Nephron (organoid): ENCODE data around the gene RAB37.

Experiments used
- H3K27ac Mint-ChIP-seq, 3 experiments: 2 replicates each; pipeline ENCODE4 v1.8.0; 2020; ENCODE audit warnings: mixed read lengths in 3 of 3, mild to moderate bottlenecking in 2 of 3, moderate library complexity in 1 of 3
- H3K27me3 Mint-ChIP-seq: 2 replicates; pipeline ENCODE4 v1.8.0; 2021; ENCODE audit warnings: low read depth, mild to moderate bottlenecking, moderate library complexity, mixed read lengths
- H3K36me3 Mint-ChIP-seq: 2 replicates; pipeline ENCODE4 v1.8.0; 2020; ENCODE audit warnings: low read depth, mixed read lengths
- H3K4me1 Mint-ChIP-seq: 2 replicates; pipeline ENCODE4 v1.8.0; 2020; ENCODE audit warnings: mixed read lengths
- H3K4me3 Mint-ChIP-seq, 3 experiments: 2 replicates each; pipeline ENCODE4 v1.8.0; 2020; ENCODE audit warnings: mild to moderate bottlenecking in 3 of 3, mixed read lengths in 3 of 3, moderate library complexity in 2 of 3
- H3K9me3 Mint-ChIP-seq: 2 replicates; pipeline ENCODE4 v1.8.0; 2020; ENCODE audit warnings: mixed read lengths
- CTCF ChIP-seq, 3 experiments: fragments of 200-600 bp; sonication (generic); IDR thresholded peaks; one replicate each; pipeline ENCODE4 v1.5.0; 2021; ENCODE audit warnings: antibody characterized with exemption in 3 of 3; ENCODE audit not compliant: unreplicated experiment in 3 of 3

Gene RAB37

GRCh38 chr17:74748529-74749278 lies 11.6 kb downstream of the RAB37 start, which contains the start of gene NHERF1:
NHERF1 (plus strand) TSS chr17:74748628; CDS start chr17:74748847, 219 bp downstream.
- TF ChIP-seq CTCF (IDR thresholded peaks at IDR 0.05; ENCODE audit: unreplicated experiment in 3 of 3): peak in 2 of 3 experiments; percentile 12 to 38
- peaks cover 17% of the 10 kb centered on the region for H3K27me3 Mint-ChIP-seq
- peaks cover 51% of the 10 kb centered on the region for H3K4me1 Mint-ChIP-seq
- peak within 1 kb of the TSS; percentile 85 to 96 (median 94) for H3K27ac Mint-ChIP-seq
- H3K36me3 Mint-ChIP-seq: peaks cover 9% of the 10 kb centered on the region
- no peaks in the 10 kb centered on the region for H3K9me3 Mint-ChIP-seq
- peak within 1 kb of the TSS; percentile 95 to 99 (median 97) for H3K4me3 Mint-ChIP-seq

- peaks cover 46% of the 10 kb centered on the region for H3K4me1 Mint-ChIP-seq
- H3K27me3 Mint-ChIP-seq: peaks cover 13% of the 10 kb centered on the region
- H3K4me3 Mint-ChIP-seq: peak overlapping the region; percentile 95 to 99 (median 97)
- H3K27ac Mint-ChIP-seq: peak overlapping the region; percentile 85 to 96 (median 94)
- peaks cover 9% of the 10 kb centered on the region for H3K36me3 Mint-ChIP-seq
- no peaks in the 10 kb centered on the region for H3K9me3 Mint-ChIP-seq
- TF ChIP-seq CTCF (IDR thresholded peaks at IDR 0.05; ENCODE audit: unreplicated experiment in 3 of 3): no peak
Observed at GRCh38 chr17:74749279-74750038, 12.4 kb downstream of the RAB37 start.

GRCh38 chr17:74750039-74750326 lies 12.9 kb downstream of the RAB37 start:
- H3K4me1 Mint-ChIP-seq: peaks cover 44% of the 10 kb centered on the region
- H3K36me3 Mint-ChIP-seq: peaks cover 9% of the 10 kb centered on the region
- no peaks in the 10 kb centered on the region for H3K9me3 Mint-ChIP-seq
- peak overlapping the region; percentile 95 to 99 (median 97) for H3K4me3 Mint-ChIP-seq
- H3K27me3 Mint-ChIP-seq: peaks cover 10% of the 10 kb centered on the region
- no peak for TF ChIP-seq CTCF (IDR thresholded peaks at IDR 0.05; ENCODE audit: unreplicated experiment in 3 of 3)
- peak overlapping the region; percentile 85 to 96 (median 94) for H3K27ac Mint-ChIP-seq

GRCh38 chr17:74750327-74751069 lies 13.4 kb downstream of the RAB37 start:
- Mint-ChIP-seq H3K4me1 (peaks cover 46% of the 10 kb centered on the region), H3K27ac (peak overlapping the region; percentile 86 to 96 (median 94)), H3K27me3 (peaks cover 10% of the 10 kb centered on the region), H3K4me3 (peak overlapping the region; percentile 95 to 99 (median 97)), H3K9me3 (no peaks in the 10 kb centered on the region), H3K36me3 (peaks cover 9% of the 10 kb centered on the region)
- TF ChIP-seq CTCF (IDR thresholded peaks at IDR 0.05; ENCODE audit: unreplicated experiment in 3 of 3): no peak

GRCh38 chr17:74752415-74752814 lies 15.4 kb downstream of the RAB37 start:
- Mint-ChIP-seq H3K27ac (peak overlapping the region in 2 of 3 experiments; percentile 19 to 68), H3K9me3 (no peaks in the 10 kb centered on the region), H3K4me1 (peaks cover 43% of the 10 kb centered on the region), H3K4me3 (peak overlapping the region; percentile 50 to 78 (median 71)), H3K36me3 (peaks cover 9% of the 10 kb centered on the region), H3K27me3 (peaks cover 10% of the 10 kb centered on the region)
- no peak for TF ChIP-seq CTCF (IDR thresholded peaks at IDR 0.05; ENCODE audit: unreplicated experiment in 3 of 3)
